OCI-M2 (cell line): Measurements from ENCODE around the gene SLCO1C1.

Experiments used
- DNase-seq: peaks from one replicate; lab custom pipeline; 2025; ENCODE audit not compliant: unreplicated experiment; lab: John Stamatoyannopoulos, UW

Gene SLCO1C1

GRCh38 chr12:20792971-20793370, 97.8 kb downstream of the SLCO1C1 start:
- DNase-seq, result no peak

- DNase-seq, result no peak
Measured at GRCh38 chr12:20798554-20798953, 103.4 kb downstream of the SLCO1C1 start.

GRCh38 chr12:20800160-20800559, 105.0 kb downstream of the SLCO1C1 start:
- no peak for DNase-seq

GRCh38 chr12:20801035-20801434, 105.9 kb downstream of the SLCO1C1 start:
- no peak for DNase-seq
